Measurements from ENCODE around the gene KCNT2.

Gene KCNT2

GRCh38 chr1:196312739-196313138 is 295.5 kb downstream of the KCNT2 start:
- Histone ChIP-seq H3K9ac (no peak overlapping the region), H3K79me2 (ENCODE audit: insufficient read depth, low read depth) (no peaks in the 10 kb centered on the region), H3K36me3 (ENCODE audit: insufficient read depth) (no peaks in the 10 kb centered on the region), H3K4me2 (no peak overlapping the region), H3K4me3 (IDR thresholded peaks at IDR 0.05; ENCODE audit: insufficient read depth, low read depth, low read length) (no peak overlapping the region), H3K4me1 (ENCODE audit: low read depth, poor library complexity, severe bottlenecking) (no peaks in the 10 kb centered on the region), H3K27ac (no peak overlapping the region), H4K20me1 (ENCODE audit: insufficient read depth) (no peaks in the 10 kb centered on the region), H3K27me3 (ENCODE audit: insufficient read depth, low read depth) (no peaks in the 10 kb centered on the region), H2AFZ (ENCODE audit: low read depth) (no peak overlapping the region)
- no peak for TF ChIP-seq CTCF (conservative IDR thresholded peaks at IDR 0.05; ENCODE audit: low read depth, low read length)

GRCh38 chr1:196309386-196309785 is 298.9 kb downstream of the KCNT2 start:
- H2AFZ ChIP-seq (ENCODE audit: low read depth) = no peak overlapping the region
- H3K9ac ChIP-seq = no peak overlapping the region
- H3K4me2 ChIP-seq = no peak overlapping the region
- no peaks in the 10 kb centered on the region for H3K36me3 ChIP-seq (ENCODE audit: insufficient read depth)
- H3K79me2 ChIP-seq (ENCODE audit: insufficient read depth, low read depth) = no peaks in the 10 kb centered on the region
- no peak overlapping the region for H3K27ac ChIP-seq
- H4K20me1 ChIP-seq (ENCODE audit: insufficient read depth) = no peaks in the 10 kb centered on the region
- H3K4me1 ChIP-seq (ENCODE audit: low read depth, poor library complexity, severe bottlenecking) = no peaks in the 10 kb centered on the region
- peak; percentile 45; the same call in 1 of the 2 replicates for TF ChIP-seq CTCF (conservative IDR thresholded peaks at IDR 0.05; ENCODE audit: low read depth, low read length)
- no peaks in the 10 kb centered on the region for H3K27me3 ChIP-seq (ENCODE audit: insufficient read depth, low read depth)
- no peak overlapping the region for H3K4me3 ChIP-seq (IDR thresholded peaks at IDR 0.05; ENCODE audit: insufficient read depth, low read depth, low read length)

- Histone ChIP-seq H3K4me1 (ENCODE audit: low read depth, poor library complexity, severe bottlenecking) (no peaks in the 10 kb centered on the region), H3K79me2 (ENCODE audit: insufficient read depth, low read depth) (no peaks in the 10 kb centered on the region), H3K36me3 (ENCODE audit: insufficient read depth) (no peaks in the 10 kb centered on the region), H3K4me3 (IDR thresholded peaks at IDR 0.05; ENCODE audit: insufficient read depth, low read depth, low read length) (no peak overlapping the region), H4K20me1 (ENCODE audit: insufficient read depth) (no peaks in the 10 kb centered on the region), H3K27me3 (ENCODE audit: insufficient read depth, low read depth) (no peaks in the 10 kb centered on the region), H3K27ac (no peak overlapping the region), H3K9ac (no peak overlapping the region), H2AFZ (ENCODE audit: low read depth) (no peak overlapping the region), H3K4me2 (no peak overlapping the region)
- TF ChIP-seq CTCF (conservative IDR thresholded peaks at IDR 0.05; ENCODE audit: low read depth, low read length) = no peak
Measured at GRCh38 chr1:196308176-196308575, 300.1 kb downstream of the KCNT2 start.

GRCh38 chr1:196306421-196306820 is 301.8 kb downstream of the KCNT2 start:
- Histone ChIP-seq H3K36me3 (ENCODE audit: insufficient read depth) (no peaks in the 10 kb centered on the region), H3K4me1 (ENCODE audit: low read depth, poor library complexity, severe bottlenecking) (no peaks in the 10 kb centered on the region), H3K27ac (no peak overlapping the region), H3K4me3 (IDR thresholded peaks at IDR 0.05; ENCODE audit: insufficient read depth, low read depth, low read length) (no peak overlapping the region), H3K79me2 (ENCODE audit: insufficient read depth, low read depth) (no peaks in the 10 kb centered on the region), H3K27me3 (ENCODE audit: insufficient read depth, low read depth) (no peaks in the 10 kb centered on the region), H4K20me1 (ENCODE audit: insufficient read depth) (no peaks in the 10 kb centered on the region), H3K4me2 (no peak overlapping the region), H3K9ac (no peak overlapping the region), H2AFZ (ENCODE audit: low read depth) (no peak overlapping the region)
- TF ChIP-seq CTCF (conservative IDR thresholded peaks at IDR 0.05; ENCODE audit: low read depth, low read length) = no peak

All from KMS-11 (cell line).